ENCODE measurements around the gene FHOD3.

DNA sequence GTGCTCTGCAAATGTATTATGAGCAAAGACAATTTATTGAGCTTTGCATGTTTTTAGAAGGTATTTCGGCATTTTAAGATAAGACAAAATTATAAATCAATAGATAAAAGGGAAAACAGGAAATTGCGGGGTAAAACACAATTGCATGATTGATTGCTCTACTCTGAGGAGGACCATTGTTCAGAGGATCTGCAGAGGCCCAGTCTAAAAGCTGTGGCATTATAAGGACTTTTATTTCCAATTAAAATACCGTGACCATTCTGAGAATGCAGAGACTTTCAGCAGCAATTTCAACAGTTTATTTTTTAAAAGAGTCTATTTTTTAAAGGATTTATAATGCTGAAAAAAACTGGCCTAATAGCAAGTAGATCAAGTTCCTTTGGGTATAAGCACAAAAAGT, 469.3 kb downstream of the FHOD3 start:
- TF ChIP-seq, protein P1, sequence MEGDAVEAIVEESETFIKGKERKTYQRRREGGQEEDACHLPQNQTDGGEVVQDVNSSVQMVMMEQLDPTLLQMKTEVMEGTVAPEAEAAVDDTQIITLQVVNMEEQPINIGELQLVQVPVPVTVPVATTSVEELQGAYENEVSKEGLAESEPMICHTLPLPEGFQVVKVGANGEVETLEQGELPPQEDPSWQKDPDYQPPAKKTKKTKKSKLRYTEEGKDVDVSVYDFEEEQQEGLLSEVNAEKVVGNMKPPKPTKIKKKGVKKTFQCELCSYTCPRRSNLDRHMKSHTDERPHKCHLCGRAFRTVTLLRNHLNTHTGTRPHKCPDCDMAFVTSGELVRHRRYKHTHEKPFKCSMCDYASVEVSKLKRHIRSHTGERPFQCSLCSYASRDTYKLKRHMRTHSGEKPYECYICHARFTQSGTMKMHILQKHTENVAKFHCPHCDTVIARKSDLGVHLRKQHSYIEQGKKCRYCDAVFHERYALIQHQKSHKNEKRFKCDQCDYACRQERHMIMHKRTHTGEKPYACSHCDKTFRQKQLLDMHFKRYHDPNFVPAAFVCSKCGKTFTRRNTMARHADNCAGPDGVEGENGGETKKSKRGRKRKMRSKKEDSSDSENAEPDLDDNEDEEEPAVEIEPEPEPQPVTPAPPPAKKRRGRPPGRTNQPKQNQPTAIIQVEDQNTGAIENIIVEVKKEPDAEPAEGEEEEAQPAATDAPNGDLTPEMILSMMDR (IDR thresholded peaks at IDR 0.05) = no peak
- TF ChIP-seq EP300 (IDR thresholded peaks at IDR 0.05; ENCODE audit: low read depth) = no peak
- no peak for TF ChIP-seq POLR2A (IDR thresholded peaks at IDR 0.05)
